Activated CD8-positive, alpha-beta T cell treated with anti-CD3 and anti-CD28 coated beads for 36 hours (primary cell): ENCODE data around the gene PALLD. TPM values are rescaled to one million over a fixed set of nuclear protein-coding genes. Genes with fewer than 3 reads are reported as not detected.

Experiments used
- ATAC-seq: fragments of 200-7000 bp; cut with Tn5 transposase; one replicate; pipeline ENCODE4 v1.10.0; 2021; ENCODE audit warnings: mild to moderate bottlenecking, moderate library complexity
- CTCF ChIA-PET: fragments of 350-600 bp; sonication (Branson Sonifier 250); formaldehyde crosslinking; loops from one replicate; lab custom pipeline; 2021; ENCODE audit warnings: antibody characterized with exemption; lab: Charles Lee
- POLR2A ChIA-PET: fragments of 350-600 bp; sonication (Branson Sonifier 250); formaldehyde crosslinking; loops from one replicate; lab custom pipeline; 2021; ENCODE audit warnings: antibody characterized with exemption; lab: Charles Lee
- DNase-seq: peaks from one replicate; pipeline ENCODE4 v3.0.0-alpha.2; 2020
- H3K27ac Mint-ChIP-seq: one replicate; pipeline ENCODE4 v1.8.0; 2021; ENCODE audit warnings: mild to moderate bottlenecking, mixed read lengths
- H3K27me3 Mint-ChIP-seq: one replicate; pipeline ENCODE4 v1.8.0; 2021; ENCODE audit warnings: mixed read lengths
- H3K36me3 Mint-ChIP-seq: one replicate; pipeline ENCODE4 v1.8.0; 2021; ENCODE audit warnings: low read depth, mixed read lengths
- H3K4me1 Mint-ChIP-seq: one replicate; pipeline ENCODE4 v1.8.0; 2021; ENCODE audit warnings: low read depth, mixed read lengths
- H3K4me3 Mint-ChIP-seq: one replicate; pipeline ENCODE4 v1.8.0; 2021; ENCODE audit warnings: mild to moderate bottlenecking, moderate library complexity, mixed read lengths
- H3K9me3 Mint-ChIP-seq: one replicate; pipeline ENCODE4 v1.8.0; 2021; ENCODE audit warnings: mixed read lengths
- CTCF ChIP-seq: fragments of 200-600 bp; IDR thresholded peaks from one replicate; pipeline ENCODE4 v1.8.0; 2022; ENCODE audit warnings: antibody characterized with exemption, mild to moderate bottlenecking
- intact Hi-C: fragments of 100-400 bp; cut with micrococcal nuclease; formaldehyde crosslinking; loops from one replicate; pipeline ENCODE4 v1.10.0; 2022
- total RNA-seq, 2 experiments: library from RNA; stranded (reverse); gene quantifications; one replicate each; pipeline ENCODE4 v1.2.3, GENCODE V29; 2021

Gene PALLD
- total RNA-seq, 2 experiments from 2014 or later: 0.41 to 0.60 TPM

GRCh38 chr4:168683595-168683994 is 186.7 kb downstream of the PALLD start:
- CTCF ChIA-PET: no interaction called here
- Mint-ChIP-seq H3K36me3 (no peaks in the 10 kb centered on the region), H3K4me3 (no peak overlapping the region), H3K4me1 (no peaks in the 10 kb centered on the region), H3K9me3 (no peaks in the 10 kb centered on the region), H3K27me3 (peaks cover 1% of the 10 kb centered on the region), H3K27ac (no peak overlapping the region)
- intact Hi-C loops: no loop called here
- ATAC-seq: no peak
- TF ChIP-seq CTCF: no peak
- POLR2A ChIA-PET: no interaction called here
- DNase-seq: no peak

GRCh38 chr4:168685136-168685809 is 188.4 kb downstream of the PALLD start:
- no peaks in the 10 kb centered on the region for H3K9me3 Mint-ChIP-seq
- ATAC-seq: no peak
- intact Hi-C loops: no loop called here
- POLR2A ChIA-PET: no interaction called here
- no peak overlapping the region for H3K27ac Mint-ChIP-seq
- no peak for DNase-seq
- CTCF ChIA-PET: no interaction called here
- TF ChIP-seq CTCF: no peak
- no peaks in the 10 kb centered on the region for H3K4me1 Mint-ChIP-seq
- H3K4me3 Mint-ChIP-seq: no peak overlapping the region
- peaks cover 3% of the 10 kb centered on the region for H3K27me3 Mint-ChIP-seq
- no peaks in the 10 kb centered on the region for H3K36me3 Mint-ChIP-seq

DNA sequence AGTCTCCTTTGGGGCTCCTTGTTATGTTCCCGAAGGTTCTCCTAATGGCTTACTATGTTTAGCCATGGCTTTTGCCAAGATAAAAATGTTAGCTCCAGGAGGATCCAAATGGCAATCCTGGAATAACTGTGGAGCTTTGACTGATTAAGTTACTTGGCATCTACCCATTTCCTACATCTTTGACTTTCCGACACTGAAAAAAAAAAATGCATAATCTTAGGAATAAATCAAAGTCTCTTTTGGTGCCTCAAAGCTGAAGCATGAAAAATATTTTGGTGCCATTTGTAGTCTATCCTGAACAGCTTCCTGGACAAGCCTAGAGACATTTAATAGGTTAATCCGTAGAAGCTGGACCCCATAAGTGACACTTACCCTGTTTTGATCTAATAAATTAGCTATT is 191.7 kb downstream of the PALLD start:
- H3K4me3 Mint-ChIP-seq: no peak overlapping the region
- ChIA-PET CTCF (no interaction called here), POLR2A (interaction anchor here (0.6 kb wide), 1 partner anchor 87 kb away, joined by 4 read pairs; no protein-coding TSS in a partner anchor)
- H3K27ac Mint-ChIP-seq: no peak overlapping the region
- no peak for TF ChIP-seq CTCF
- intact Hi-C loops: no loop called here
- ATAC-seq (no peak), DNase-seq (no peak)
- H3K4me1 Mint-ChIP-seq: no peaks in the 10 kb centered on the region
- H3K9me3 Mint-ChIP-seq: no peaks in the 10 kb centered on the region
- peaks cover 4% of the 10 kb centered on the region for H3K27me3 Mint-ChIP-seq
- H3K36me3 Mint-ChIP-seq: no peaks in the 10 kb centered on the region

DNA sequence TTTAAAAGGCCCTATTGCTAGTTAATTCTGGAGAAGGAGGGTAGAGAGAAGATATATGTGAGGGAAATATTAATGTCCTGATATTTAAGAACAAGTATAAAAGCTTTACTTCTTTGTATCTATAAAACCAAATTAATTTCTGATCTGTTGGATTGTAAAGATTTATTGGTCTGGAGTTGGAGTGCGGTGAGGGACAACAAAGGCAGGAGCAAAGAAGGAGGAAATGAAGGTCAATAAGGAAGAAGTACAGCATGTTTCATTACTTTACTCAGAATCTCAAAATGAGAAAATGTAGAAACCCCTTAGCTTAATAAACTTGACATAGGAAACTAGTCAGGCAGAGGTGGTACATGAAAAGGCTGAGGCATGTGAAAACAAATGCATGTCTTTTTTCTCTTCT is 192.9 kb downstream of the PALLD start:
- POLR2A ChIA-PET: no interaction called here
- Mint-ChIP-seq H3K9me3 (no peaks in the 10 kb centered on the region), H3K4me1 (no peaks in the 10 kb centered on the region), H3K36me3 (no peaks in the 10 kb centered on the region), H3K27me3 (peaks cover 4% of the 10 kb centered on the region), H3K4me3 (no peak overlapping the region), H3K27ac (no peak overlapping the region)
- DNase-seq: no peak
- no peak for TF ChIP-seq CTCF
- intact Hi-C loops: no loop called here
- CTCF ChIA-PET: no interaction called here
- no peak for ATAC-seq

GRCh38 chr4:168690199-168690598 is 193.3 kb downstream of the PALLD start:
- CTCF ChIA-PET: no interaction called here
- DNase-seq (no peak), ATAC-seq (no peak)
- Mint-ChIP-seq H3K36me3 (no peaks in the 10 kb centered on the region), H3K9me3 (no peaks in the 10 kb centered on the region), H3K4me1 (no peaks in the 10 kb centered on the region), H3K27me3 (peaks cover 4% of the 10 kb centered on the region), H3K27ac (no peak overlapping the region), H3K4me3 (no peak overlapping the region)
- intact Hi-C loops: no loop called here
- POLR2A ChIA-PET: no interaction called here
- TF ChIP-seq CTCF: no peak
